ENCODE measurements around the gene EHD2.
A peak's percentile ranks its signal among the peaks of the same experiment; 100 is the strongest.

EHD2 gene

DNA sequence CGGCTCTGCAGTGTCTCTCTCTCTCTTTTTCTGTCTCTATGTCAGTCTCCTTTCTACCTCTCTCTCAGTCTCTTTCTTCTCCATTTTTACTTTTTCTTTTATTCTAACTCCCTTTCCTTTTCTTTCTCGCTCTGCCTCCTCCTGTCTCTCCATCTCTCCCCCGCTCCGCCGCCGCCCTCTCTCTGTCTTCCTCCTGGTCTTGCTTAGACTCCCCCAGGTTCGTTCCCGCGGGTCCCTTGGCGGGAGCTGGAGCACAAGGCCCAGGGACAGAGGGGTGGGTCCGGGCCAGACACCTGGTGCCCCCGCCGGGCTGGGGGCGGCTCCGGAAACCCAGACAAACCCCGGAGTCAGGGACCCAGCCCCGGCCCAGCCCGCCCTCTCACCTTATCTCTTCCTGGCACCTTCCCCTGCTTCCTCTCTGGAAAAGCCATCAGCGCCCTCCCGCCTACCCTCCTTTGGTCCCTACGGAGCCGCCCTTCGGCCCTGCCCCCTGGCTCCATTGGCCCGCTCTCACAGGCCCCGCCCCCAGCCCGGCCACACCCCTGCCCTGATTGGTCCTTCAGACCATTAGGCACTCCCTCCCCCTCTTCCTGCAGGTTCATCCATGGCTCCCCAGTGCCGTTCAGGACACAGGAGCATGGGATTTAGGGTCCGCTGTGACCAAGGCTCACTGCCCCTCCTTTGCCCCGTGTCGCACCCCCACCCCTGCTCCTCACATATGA, 16.7 kb downstream of the EHD2 start:
- Histone ChIP-seq H4K8ac (ENCODE audit: low read depth, low read length) (no peak overlapping the region), H3K27me3 (ENCODE audit: insufficient read depth, low read length, poor library complexity) (no peaks in the 10 kb centered on the region), H3K9ac (ENCODE audit: low read length) (peak overlapping the region; percentile 28), H3K4me3 (ENCODE audit: low read length) (no peak overlapping the region), H3K56ac (ENCODE audit: low read length) (peak overlapping the region; percentile 79), H4K5ac (ENCODE audit: low read length) (no peak overlapping the region), H2BK120ac (ENCODE audit: low read depth, low read length) (no peak overlapping the region), H3K79me1 (ENCODE audit: low read length) (no peaks in the 10 kb centered on the region), H3K4me1 (ENCODE audit: control insufficient read depth, low read depth, low read length) (peaks cover 3% of the 10 kb centered on the region), H2BK15ac (replicated peaks; ENCODE audit: low read depth) (no peak overlapping the region), H3K27ac (ENCODE audit: low read depth, low read length) (peak overlapping the region; percentile 55), H3K18ac (ENCODE audit: low read length) (peak overlapping the region; percentile 34), H3K4ac (ENCODE audit: low read depth, low read length) (peak overlapping the region; percentile 21), H2BK5ac (ENCODE audit: low read length) (no peak overlapping the region), H3K79me2 (ENCODE audit: control insufficient read depth, insufficient read depth, low read length) (no peaks in the 10 kb centered on the region), H3K36me3 (ENCODE audit: control insufficient read depth, insufficient read depth, low read length) (no peaks in the 10 kb centered on the region), H3K4me2 (ENCODE audit: low read length) (peak overlapping the region; percentile 54), H2AK5ac (ENCODE audit: low read length) (no peak overlapping the region), H3K23ac (ENCODE audit: low read length) (no peak overlapping the region)
- no CpG with 5 or more reads among the region's 30 CpGs for WGBS (ENCODE audit: extremely low coverage, insufficient coverage, low lambda C conversion rate)
- peak; percentile 95 for DNase-seq

DNA sequence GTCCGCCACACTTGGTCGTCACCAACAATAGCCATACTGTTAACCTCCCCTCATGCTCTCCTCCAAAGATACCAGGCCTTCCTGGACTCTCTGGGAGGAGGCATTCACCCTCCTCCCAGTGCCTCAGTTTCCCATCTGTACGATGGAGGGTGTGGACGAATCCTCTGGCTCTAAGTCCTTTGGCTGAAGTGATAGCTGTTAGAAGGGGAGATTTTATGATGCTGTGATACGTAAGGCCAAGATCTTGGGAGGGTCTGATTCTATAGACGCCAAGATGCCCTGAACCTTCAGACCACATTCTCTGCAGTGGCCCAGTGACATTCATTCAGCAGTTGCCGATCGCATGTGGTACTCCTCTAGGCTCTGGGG, 17.3 kb downstream of the EHD2 start:
- H3K23ac ChIP-seq (ENCODE audit: low read length) = no peak overlapping the region
- no CpG with 5 or more reads among the region's 8 CpGs for WGBS (ENCODE audit: extremely low coverage, insufficient coverage, low lambda C conversion rate)

GRCh38 chr19:47730910-47731309, 17.7 kb downstream of the EHD2 start:
- no peaks in the 10 kb centered on the region for H3K36me3 ChIP-seq (ENCODE audit: control insufficient read depth, insufficient read depth, low read length)

More for the DNA sequence above, 17.3 kb downstream of the EHD2 start:
- no peak overlapping the region for H4K8ac ChIP-seq (ENCODE audit: low read depth, low read length)
- no peak overlapping the region for H3K27ac ChIP-seq (ENCODE audit: low read depth, low read length)
- H3K18ac ChIP-seq (ENCODE audit: low read length) = no peak overlapping the region
- peaks cover 3% of the 10 kb centered on the region for H3K4me1 ChIP-seq (ENCODE audit: control insufficient read depth, low read depth, low read length)
- no peak overlapping the region for H3K9ac ChIP-seq (ENCODE audit: low read length)
- H3K36me3 ChIP-seq (ENCODE audit: control insufficient read depth, insufficient read depth, low read length) = no peaks in the 10 kb centered on the region
- H3K79me2 ChIP-seq (ENCODE audit: control insufficient read depth, insufficient read depth, low read length) = no peaks in the 10 kb centered on the region
- no peak overlapping the region for H3K4ac ChIP-seq (ENCODE audit: low read depth, low read length)
- no peak for DNase-seq
- no peak overlapping the region for H3K56ac ChIP-seq (ENCODE audit: low read length)
- no peaks in the 10 kb centered on the region for H3K79me1 ChIP-seq (ENCODE audit: low read length)
- H3K4me3 ChIP-seq (ENCODE audit: low read length) = no peak overlapping the region
- H3K27me3 ChIP-seq (ENCODE audit: insufficient read depth, low read length, poor library complexity) = no peaks in the 10 kb centered on the region
- no peak overlapping the region for H2AK5ac ChIP-seq (ENCODE audit: low read length)
- H3K4me2 ChIP-seq (ENCODE audit: low read length) = no peak overlapping the region
- H2BK120ac ChIP-seq (ENCODE audit: low read depth, low read length) = no peak overlapping the region
- no peak overlapping the region for H2BK5ac ChIP-seq (ENCODE audit: low read length)
- H4K5ac ChIP-seq (ENCODE audit: low read length) = no peak overlapping the region
- no peak overlapping the region for H2BK15ac ChIP-seq (replicated peaks; ENCODE audit: low read depth)

DNA sequence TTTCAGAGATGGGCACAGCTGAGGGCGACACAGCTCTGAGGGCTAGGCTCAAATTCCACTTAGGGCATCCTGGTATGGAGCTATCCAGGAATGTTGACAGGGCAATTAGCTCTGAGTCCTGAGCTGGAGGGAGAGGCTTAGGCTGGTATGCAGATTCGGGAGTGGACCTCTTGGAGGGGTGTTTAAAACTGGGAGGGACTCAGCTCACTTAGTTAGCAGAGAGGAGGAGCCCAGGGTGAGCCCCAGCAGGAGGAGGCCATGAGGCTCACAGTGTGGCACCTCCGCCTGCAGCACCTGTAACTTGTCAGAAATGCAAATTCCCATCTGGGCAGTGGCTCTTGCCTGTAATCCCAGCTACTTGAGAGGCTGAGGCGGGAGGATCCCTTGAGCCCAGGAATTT, 21.9 kb downstream of the EHD2 start:
- no peak overlapping the region for H3K9ac ChIP-seq (ENCODE audit: low read length)
- H3K4me1 ChIP-seq (ENCODE audit: control insufficient read depth, low read depth, low read length) = no peaks in the 10 kb centered on the region
- no peak overlapping the region for H4K5ac ChIP-seq (ENCODE audit: low read length)
- H3K23ac ChIP-seq (ENCODE audit: low read length) = no peak overlapping the region
- no peaks in the 10 kb centered on the region for H3K36me3 ChIP-seq (ENCODE audit: control insufficient read depth, insufficient read depth, low read length)
- H3K56ac ChIP-seq (ENCODE audit: low read length) = no peak overlapping the region
- H2BK5ac ChIP-seq (ENCODE audit: low read length) = no peak overlapping the region
- H3K79me2 ChIP-seq (ENCODE audit: control insufficient read depth, insufficient read depth, low read length) = no peaks in the 10 kb centered on the region
- no peaks in the 10 kb centered on the region for H3K79me1 ChIP-seq (ENCODE audit: low read length)
- no CpG with 5 or more reads among the region's 4 CpGs for WGBS (ENCODE audit: extremely low coverage, insufficient coverage, low lambda C conversion rate)
- H2AK5ac ChIP-seq (ENCODE audit: low read length) = no peak overlapping the region
- DNase-seq = peak; percentile 89
- H3K4me2 ChIP-seq (ENCODE audit: low read length) = no peak overlapping the region
- H3K18ac ChIP-seq (ENCODE audit: low read length) = no peak overlapping the region
- H2BK15ac ChIP-seq (replicated peaks; ENCODE audit: low read depth) = no peak overlapping the region
- no peak overlapping the region for H3K4me3 ChIP-seq (ENCODE audit: low read length)
- H3K4ac ChIP-seq (ENCODE audit: low read depth, low read length) = no peak overlapping the region
- H3K27me3 ChIP-seq (ENCODE audit: insufficient read depth, low read length, poor library complexity) = no peaks in the 10 kb centered on the region
- H2BK120ac ChIP-seq (ENCODE audit: low read depth, low read length) = no peak overlapping the region
- H3K27ac ChIP-seq (ENCODE audit: low read depth, low read length) = no peak overlapping the region
- H4K8ac ChIP-seq (ENCODE audit: low read depth, low read length) = no peak overlapping the region

More at GRCh38 chr19:47730910-47731309, 17.7 kb downstream of the EHD2 start:
- Histone ChIP-seq H4K5ac (ENCODE audit: low read length) (no peak overlapping the region), H3K79me2 (ENCODE audit: control insufficient read depth, insufficient read depth, low read length) (no peaks in the 10 kb centered on the region), H2BK15ac (replicated peaks; ENCODE audit: low read depth) (no peak overlapping the region), H3K27ac (ENCODE audit: low read depth, low read length) (no peak overlapping the region), H3K23ac (ENCODE audit: low read length) (no peak overlapping the region), H3K4me1 (ENCODE audit: control insufficient read depth, low read depth, low read length) (peaks cover 3% of the 10 kb centered on the region), H4K8ac (ENCODE audit: low read depth, low read length) (no peak overlapping the region), H3K4ac (ENCODE audit: low read depth, low read length) (no peak overlapping the region), H3K9ac (ENCODE audit: low read length) (no peak overlapping the region), H2BK5ac (ENCODE audit: low read length) (no peak overlapping the region), H3K4me3 (ENCODE audit: low read length) (no peak overlapping the region), H3K79me1 (ENCODE audit: low read length) (no peaks in the 10 kb centered on the region), H3K4me2 (ENCODE audit: low read length) (no peak overlapping the region), H3K18ac (ENCODE audit: low read length) (no peak overlapping the region), H3K56ac (ENCODE audit: low read length) (no peak overlapping the region), H2BK120ac (ENCODE audit: low read depth, low read length) (no peak overlapping the region), H3K27me3 (ENCODE audit: insufficient read depth, low read length, poor library complexity) (no peaks in the 10 kb centered on the region), H2AK5ac (ENCODE audit: low read length) (no peak overlapping the region)
- DNase-seq = no peak
- no CpG with 5 or more reads among the region's 8 CpGs for WGBS (ENCODE audit: extremely low coverage, insufficient coverage, low lambda C conversion rate)

DNA sequence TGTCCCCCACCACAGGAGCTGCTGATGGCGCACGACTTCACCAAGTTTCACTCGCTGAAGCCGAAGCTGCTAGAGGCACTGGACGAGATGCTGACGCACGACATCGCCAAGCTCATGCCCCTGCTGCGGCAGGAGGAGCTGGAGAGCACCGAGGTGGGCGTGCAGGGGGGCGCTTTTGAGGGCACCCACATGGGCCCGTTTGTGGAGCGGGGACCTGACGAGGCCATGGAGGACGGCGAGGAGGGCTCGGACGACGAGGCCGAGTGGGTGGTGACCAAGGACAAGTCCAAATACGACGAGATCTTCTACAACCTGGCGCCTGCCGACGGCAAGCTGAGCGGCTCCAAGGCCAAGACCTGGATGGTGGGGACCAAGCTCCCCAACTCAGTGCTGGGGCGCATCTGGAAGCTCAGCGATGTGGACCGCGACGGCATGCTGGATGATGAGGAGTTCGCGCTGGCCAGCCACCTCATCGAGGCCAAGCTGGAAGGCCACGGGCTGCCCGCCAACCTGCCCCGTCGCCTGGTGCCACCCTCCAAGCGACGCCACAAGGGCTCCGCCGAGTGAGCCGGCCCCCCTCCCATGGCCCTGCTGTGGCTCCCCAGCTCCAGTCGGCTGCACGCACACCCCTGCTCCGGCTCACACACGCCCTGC, 27.8 kb downstream of the EHD2 start:
- H3K79me1 ChIP-seq (ENCODE audit: low read length) = no peaks in the 10 kb centered on the region
- no peaks in the 10 kb centered on the region for H3K27me3 ChIP-seq (ENCODE audit: insufficient read depth, low read length, poor library complexity)
- H3K4me1 ChIP-seq (ENCODE audit: control insufficient read depth, low read depth, low read length) = no peaks in the 10 kb centered on the region
- H2AK5ac ChIP-seq (ENCODE audit: low read length) = no peak overlapping the region
- H3K23ac ChIP-seq (ENCODE audit: low read length) = no peak overlapping the region
- H2BK120ac ChIP-seq (ENCODE audit: low read depth, low read length) = no peak overlapping the region
- no peaks in the 10 kb centered on the region for H3K79me2 ChIP-seq (ENCODE audit: control insufficient read depth, insufficient read depth, low read length)
- no peak overlapping the region for H4K5ac ChIP-seq (ENCODE audit: low read length)
- no peak for DNase-seq
- no peaks in the 10 kb centered on the region for H3K36me3 ChIP-seq (ENCODE audit: control insufficient read depth, insufficient read depth, low read length)
- H2BK15ac ChIP-seq (replicated peaks; ENCODE audit: low read depth) = no peak overlapping the region
- no peak overlapping the region for H2BK5ac ChIP-seq (ENCODE audit: low read length)
- H3K4ac ChIP-seq (ENCODE audit: low read depth, low read length) = no peak overlapping the region
- no peak overlapping the region for H4K8ac ChIP-seq (ENCODE audit: low read depth, low read length)
- H3K18ac ChIP-seq (ENCODE audit: low read length) = no peak overlapping the region
- H3K27ac ChIP-seq (ENCODE audit: low read depth, low read length) = no peak overlapping the region
- no peak overlapping the region for H3K56ac ChIP-seq (ENCODE audit: low read length)
- H3K4me2 ChIP-seq (ENCODE audit: low read length) = no peak overlapping the region
- no peak overlapping the region for H3K9ac ChIP-seq (ENCODE audit: low read length)
- no CpG with 5 or more reads among the region's 48 CpGs for WGBS (ENCODE audit: extremely low coverage, insufficient coverage, low lambda C conversion rate)
- H3K4me3 ChIP-seq (ENCODE audit: low read length) = no peak overlapping the region
